Gastroesophageal sphincter (tissue), 4 donors: ENCODE data around the gene CRYBA2. TPM values are rescaled to one million over a fixed set of nuclear protein-coding genes. Genes with fewer than 3 reads are reported as not detected.

Source experiments
- ATAC-seq: fragments of 150-250 bp; one replicate; pipeline ENCODE4 v1.9.1; 2016; ENCODE audit warnings: mild to moderate bottlenecking, moderate library complexity
- H3K27ac ChIP-seq, 4 donors: fragments of 200-600 bp; sonication (generic) in 3 of 4; 1 replicate in 3 of 4; 2 replicates in 1 of 4; pipeline ENCODE4 v1.5.1; 2016 to 2019
- H3K27me3 ChIP-seq: fragments of 200-600 bp; sonication (generic); one replicate; pipeline ENCODE4 v1.5.1; 2019
- H3K36me3 ChIP-seq, 2 donors: fragments of 200-600 bp; sonication (generic); one replicate each; pipeline ENCODE4 v1.5.1; 2019; ENCODE audit warnings: control low read depth in 1 of 2
- H3K4me1 ChIP-seq, 3 donors: fragments of 200-600 bp; sonication (generic); 1 replicate in 2 of 3; 2 replicates in 1 of 3; pipeline ENCODE4 v1.5.1; 2016 to 2019; ENCODE audit warnings: control low read depth in 2 of 3
- H3K4me3 ChIP-seq, 2 donors: fragments of 200-600 bp; sonication (generic); one replicate each; pipeline ENCODE4 v1.5.1; 2019; ENCODE audit warnings: mild to moderate bottlenecking in 1 of 2, moderate library complexity in 1 of 2
- H3K9me3 ChIP-seq, 3 donors: fragments of 200-600 bp; sonication (generic); one replicate each; pipeline ENCODE4 v1.5.1; 2017 to 2019; ENCODE audit warnings: control low read depth in 2 of 3
- EP300 ChIP-seq: sonication (generic); formaldehyde crosslinking; IDR thresholded peaks from one replicate; pipeline ENCODE4 v1.6.1; 2017; ENCODE audit warnings: antibody characterized with exemption, mild to moderate bottlenecking
- POLR2A ChIP-seq, 2 donors: fragments of 450-650 bp; IDR thresholded peaks; one replicate each; pipeline ENCODE4 v1.6.1; 2017; ENCODE audit warnings: antibody characterized with exemption in 2 of 2, mild to moderate bottlenecking in 2 of 2, moderate library complexity in 1 of 2
- POLR2AphosphoS5 ChIP-seq: sonication (generic); formaldehyde crosslinking; IDR thresholded peaks from one replicate; pipeline ENCODE4 v1.6.1; 2017; ENCODE audit warnings: antibody characterized with exemption
- WGBS, 2 donors: methylation state at CpG; one replicate each; pipeline ENCODE4 v1.1.5; 2018; ENCODE audit warnings: low coverage in 1 of 2; 5-methylcytosine and 5-hydroxymethylcytosine counted together
- total RNA-seq, 4 donors: library from RNA; depleted of rRNA; stranded (reverse); fragments of >200 nt; gene quantifications; one replicate each; pipeline ENCODE4 v1.1.0, GENCODE V29; 2016
- TF ChIP-seq, protein P1 (sequence below), 4 experiments: fragments of 200-600 bp in 2 of 4; fragments of 450-650 bp in 2 of 4; sonication (generic) in 1 of 4; IDR thresholded peaks; one replicate each; pipeline ENCODE4 v1.5.1; 2017 to 2019; ENCODE audit warnings: antibody characterized with exemption in 4 of 4, mild to moderate bottlenecking in 2 of 4, moderate library complexity in 2 of 4

Gene CRYBA2
- total RNA-seq, 4 donors from 2014 or later, result not detected

GRCh38 chr2:218998414-218999002 is 5.3 kb upstream of the CRYBA2 start:
- Histone ChIP-seq H3K36me3 (no peaks in the 10 kb centered on the region), H3K9me3 (no peaks in the 10 kb centered on the region), H3K27me3 (peaks cover 98% of the 10 kb centered on the region), H3K4me3 (no peak overlapping the region), H3K27ac (no peak overlapping the region), H3K4me1 (peaks cover 0 to 45% (median 33%) of the 10 kb centered on the region in 3 donors)
- no peak for TF ChIP-seq EP300
- no peak for TF ChIP-seq POLR2AphosphoS5
- TF ChIP-seq, protein P1, sequence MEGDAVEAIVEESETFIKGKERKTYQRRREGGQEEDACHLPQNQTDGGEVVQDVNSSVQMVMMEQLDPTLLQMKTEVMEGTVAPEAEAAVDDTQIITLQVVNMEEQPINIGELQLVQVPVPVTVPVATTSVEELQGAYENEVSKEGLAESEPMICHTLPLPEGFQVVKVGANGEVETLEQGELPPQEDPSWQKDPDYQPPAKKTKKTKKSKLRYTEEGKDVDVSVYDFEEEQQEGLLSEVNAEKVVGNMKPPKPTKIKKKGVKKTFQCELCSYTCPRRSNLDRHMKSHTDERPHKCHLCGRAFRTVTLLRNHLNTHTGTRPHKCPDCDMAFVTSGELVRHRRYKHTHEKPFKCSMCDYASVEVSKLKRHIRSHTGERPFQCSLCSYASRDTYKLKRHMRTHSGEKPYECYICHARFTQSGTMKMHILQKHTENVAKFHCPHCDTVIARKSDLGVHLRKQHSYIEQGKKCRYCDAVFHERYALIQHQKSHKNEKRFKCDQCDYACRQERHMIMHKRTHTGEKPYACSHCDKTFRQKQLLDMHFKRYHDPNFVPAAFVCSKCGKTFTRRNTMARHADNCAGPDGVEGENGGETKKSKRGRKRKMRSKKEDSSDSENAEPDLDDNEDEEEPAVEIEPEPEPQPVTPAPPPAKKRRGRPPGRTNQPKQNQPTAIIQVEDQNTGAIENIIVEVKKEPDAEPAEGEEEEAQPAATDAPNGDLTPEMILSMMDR (IDR thresholded peaks at IDR 0.05), result no peak
- no peak for TF ChIP-seq POLR2A (IDR thresholded peaks at IDR 0.05)
- 56 to 84% methylated on average over 7 to 10 of the region's 12 CpGs for WGBS, 2 donors
- ATAC-seq, result no peak

DNA sequence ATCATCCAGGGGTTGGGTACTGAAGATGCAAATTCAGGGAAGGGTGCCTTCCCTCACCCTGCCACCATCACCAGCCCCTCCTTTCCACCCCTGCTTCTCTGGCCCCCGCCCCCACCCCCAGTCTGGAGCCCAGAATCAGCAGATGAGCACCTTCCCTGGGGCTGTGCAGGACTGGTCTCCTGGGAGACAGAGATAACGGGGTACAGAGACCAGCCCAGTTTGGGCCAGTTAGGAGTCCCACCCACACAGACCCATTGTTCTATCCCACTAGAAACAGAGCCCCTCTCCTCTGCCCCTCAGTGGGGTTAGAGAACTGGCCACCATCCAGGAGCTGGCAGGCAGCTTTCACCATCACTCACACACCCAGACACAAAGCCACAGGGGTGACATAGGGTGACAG is 4.5 kb upstream of the CRYBA2 start:
- H3K27me3 ChIP-seq, result peaks cover 98% of the 10 kb centered on the region
- H3K27ac ChIP-seq, result no peak overlapping the region
- TF ChIP-seq EP300, result no peak
- no peak for TF ChIP-seq POLR2AphosphoS5
- TF ChIP-seq POLR2A (IDR thresholded peaks at IDR 0.05), result no peak
- TF ChIP-seq, protein P1 (IDR thresholded peaks at IDR 0.05), result no peak
- H3K36me3 ChIP-seq, result no peaks in the 10 kb centered on the region
- H3K9me3 ChIP-seq, result no peaks in the 10 kb centered on the region
- no CpG with 5 or more reads among the region's 2 CpGs for WGBS, 2 donors
- no peak overlapping the region for H3K4me3 ChIP-seq
- ATAC-seq, result no peak
- H3K4me1 ChIP-seq, result peaks cover 0 to 46% (median 36%) of the 10 kb centered on the region in 3 donors

- 60 to 80% methylated on average over 1 of the region's 4 CpGs for WGBS, 2 donors
- no peak for TF ChIP-seq POLR2A (IDR thresholded peaks at IDR 0.05)
- no peak for TF ChIP-seq POLR2AphosphoS5
- TF ChIP-seq, protein P1 (IDR thresholded peaks at IDR 0.05), result no peak
- TF ChIP-seq EP300, result no peak
- H3K36me3 ChIP-seq, result no peaks in the 10 kb centered on the region
- H3K9me3 ChIP-seq, result no peaks in the 10 kb centered on the region
- no peak for ATAC-seq
- peaks cover 0 to 40% (median 29%) of the 10 kb centered on the region in 3 donors for H3K4me1 ChIP-seq
- no peak overlapping the region for H3K4me3 ChIP-seq
- H3K27ac ChIP-seq, result no peak overlapping the region
- H3K27me3 ChIP-seq, result peaks cover 98% of the 10 kb centered on the region
These were observed 3.7 kb upstream of the CRYBA2 start for GRCh38 chr2:218996937-218997336.

DNA sequence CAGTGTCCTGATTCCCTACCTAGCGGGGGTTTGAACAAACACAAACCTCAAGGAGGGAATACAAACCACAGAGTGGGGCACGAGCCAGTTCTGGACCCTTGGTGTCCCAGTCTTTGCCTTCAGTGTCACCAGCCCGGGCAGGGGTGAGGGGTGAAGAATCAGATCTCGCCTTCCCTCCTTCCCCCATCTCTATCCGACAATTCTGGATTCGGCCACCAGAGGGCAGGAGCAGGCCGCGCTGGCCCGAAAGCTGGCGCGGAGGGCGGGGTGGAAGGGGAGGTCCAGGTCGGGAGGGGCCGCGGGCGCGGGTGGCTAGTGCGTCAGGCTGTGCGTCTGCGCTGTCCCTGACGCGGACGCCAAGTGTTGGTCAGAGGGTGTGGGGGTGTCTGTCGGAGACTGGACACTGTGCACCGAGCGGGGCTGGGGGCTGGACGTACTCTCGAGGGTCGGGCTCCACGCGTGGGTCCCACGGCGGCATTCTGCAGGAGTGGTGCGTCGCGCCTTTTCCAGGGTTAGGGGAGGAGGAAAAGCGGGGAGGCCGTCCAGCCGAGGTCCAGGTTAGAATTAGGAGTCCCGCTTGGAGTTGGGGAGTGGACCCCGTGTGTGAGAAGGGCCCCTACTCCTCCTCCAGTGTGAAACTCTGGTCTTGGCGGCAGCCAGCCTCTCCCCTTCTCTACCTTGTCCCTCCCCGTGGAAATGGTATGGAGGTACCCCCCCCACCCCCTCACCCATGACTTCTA is 2.9 kb upstream of the CRYBA2 start:
- H3K9me3 ChIP-seq, result no peaks in the 10 kb centered on the region
- peaks cover 98% of the 10 kb centered on the region for H3K27me3 ChIP-seq
- TF ChIP-seq POLR2AphosphoS5 (peak; percentile 45), POLR2A (IDR thresholded peaks at IDR 0.05) (peak in 1 of 2 donors; percentile 11), EP300 (no peak)
- TF ChIP-seq, protein P1 (IDR thresholded peaks at IDR 0.05), result peak in 3 of 4 experiments; percentile 76 to 94 (median 88)
- ATAC-seq, result peak; percentile 93
- H3K4me3 ChIP-seq, result peak overlapping the region in 1 of 2 donors; percentile 45
- H3K36me3 ChIP-seq, result no peaks in the 10 kb centered on the region
- 5% methylated on average over 17 of the region's 43 CpGs; no CpG with 5 or more reads in 1 of the 2 donors for WGBS, 2 donors
- peaks cover 0 to 33% (median 21%) of the 10 kb centered on the region in 3 donors for H3K4me1 ChIP-seq
- peak overlapping the region in 1 of 4 donors; percentile 24 for H3K27ac ChIP-seq
